Fibroblast of lung (primary cell): ENCODE results near the gene NRF1.

Source experiments
- EZH2 ChIP-seq: IDR thresholded peaks from 2 replicates; pipeline ENCODE4 v1.5.1; 2012; ENCODE audit warnings: low read length, control low read depth, mild to moderate bottlenecking; ENCODE audit errors: missing control alignments
- TF ChIP-seq, protein P1 (sequence below), 2 donors: IDR thresholded peaks in 1 of 2; conservative IDR thresholded peaks in 1 of 2; 1 replicate in 1 of 2; 2 replicates in 1 of 2; pipeline ENCODE4 v1.5.1; 2011 to 2012; ENCODE audit warnings: low read length in 2 of 2, control low read depth in 1 of 2, inconsistent platforms in 1 of 2, low read depth in 1 of 2, mild to moderate bottlenecking in 1 of 2

DNA sequence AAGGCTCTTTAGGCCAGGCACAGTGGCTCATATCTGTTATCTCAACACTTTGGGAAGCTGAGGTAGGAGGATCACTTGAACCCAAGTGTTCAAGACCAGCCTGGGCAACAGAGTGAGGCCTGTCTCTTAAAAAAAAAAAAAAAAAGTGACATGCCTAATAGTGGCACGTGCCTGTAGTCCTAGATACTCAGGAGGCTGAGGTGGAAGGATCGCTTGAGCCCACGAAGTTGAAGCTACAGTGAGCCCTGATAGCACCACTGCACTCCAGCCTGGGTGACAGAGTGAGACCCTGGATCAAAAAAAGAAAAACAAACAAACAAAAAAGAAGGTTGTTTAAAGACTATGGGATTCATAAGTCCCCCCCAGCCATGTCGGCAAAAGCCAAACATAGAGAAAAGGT, 42.2 kb upstream of the NRF1 start:
- TF ChIP-seq, protein P1, sequence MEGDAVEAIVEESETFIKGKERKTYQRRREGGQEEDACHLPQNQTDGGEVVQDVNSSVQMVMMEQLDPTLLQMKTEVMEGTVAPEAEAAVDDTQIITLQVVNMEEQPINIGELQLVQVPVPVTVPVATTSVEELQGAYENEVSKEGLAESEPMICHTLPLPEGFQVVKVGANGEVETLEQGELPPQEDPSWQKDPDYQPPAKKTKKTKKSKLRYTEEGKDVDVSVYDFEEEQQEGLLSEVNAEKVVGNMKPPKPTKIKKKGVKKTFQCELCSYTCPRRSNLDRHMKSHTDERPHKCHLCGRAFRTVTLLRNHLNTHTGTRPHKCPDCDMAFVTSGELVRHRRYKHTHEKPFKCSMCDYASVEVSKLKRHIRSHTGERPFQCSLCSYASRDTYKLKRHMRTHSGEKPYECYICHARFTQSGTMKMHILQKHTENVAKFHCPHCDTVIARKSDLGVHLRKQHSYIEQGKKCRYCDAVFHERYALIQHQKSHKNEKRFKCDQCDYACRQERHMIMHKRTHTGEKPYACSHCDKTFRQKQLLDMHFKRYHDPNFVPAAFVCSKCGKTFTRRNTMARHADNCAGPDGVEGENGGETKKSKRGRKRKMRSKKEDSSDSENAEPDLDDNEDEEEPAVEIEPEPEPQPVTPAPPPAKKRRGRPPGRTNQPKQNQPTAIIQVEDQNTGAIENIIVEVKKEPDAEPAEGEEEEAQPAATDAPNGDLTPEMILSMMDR (conservative IDR thresholded peaks at IDR 0.05 in 1 of 2, IDR thresholded peaks at IDR 0.05 in 1 of 2; ENCODE audit: low read depth in 1 of 2, low read length in 2 of 2): no peak
- no peak for TF ChIP-seq EZH2
